Uterus (tissue), 2 donors: ENCODE data around the gene THAP6.

Experiments used
- CTCF ChIP-seq, 4 experiments: fragments of 200-600 bp in 2 of 4; fragments of 450-650 bp in 2 of 4; sonication (generic) in 2 of 4; IDR thresholded peaks; one replicate each; pipeline ENCODE4 v1.5.1; 2016 to 2019; ENCODE audit warnings: antibody characterized with exemption in 4 of 4, mild to moderate bottlenecking in 2 of 4, moderate library complexity in 1 of 4
- POLR2A ChIP-seq, 2 donors: fragments of 450-650 bp; IDR thresholded peaks; one replicate each; pipeline ENCODE4 v1.6.1; 2016; ENCODE audit warnings: antibody characterized with exemption in 2 of 2, mild to moderate bottlenecking in 1 of 2, moderate library complexity in 1 of 2

- TF ChIP-seq CTCF (IDR thresholded peaks at IDR 0.05) (no peak), POLR2A (IDR thresholded peaks at IDR 0.05) (no peak)
These were observed 34.7 kb downstream of the THAP6 start for GRCh38 chr4:75549019-75549418.
